DMS79 treated with DMSO at 0.1 percent for 48 hours (cell line): Measurements from ENCODE around the gene PAK2.
"Not testable (repeated sequence)": the region's sequence is repeated elsewhere in the genome, so short reads cannot be mapped to it uniquely, and the experiment has no call there.

ENCODE experiments used
- DNase-seq: peaks from one replicate; lab custom pipeline; 2025; lab: John Stamatoyannopoulos, UW

PAK2 gene

GRCh38 chr3:196739671-196740480, at the start of gene PAK2:
Gene PAK2 (plus strand): TSS chr3:196739857. CDS start chr3:196782647, 42,790 bp downstream.
- peak; percentile 91 for DNase-seq

GRCh38 chr3:196689941-196690660, 49.6 kb upstream of the PAK2 start:
- no peak for DNase-seq

- no peak for DNase-seq
These were observed 48.3 kb upstream of the PAK2 start for GRCh38 chr3:196691386-196691785.

- peak; percentile 35 for DNase-seq
These were observed 45.4 kb upstream of the PAK2 start for GRCh38 chr3:196694202-196694638.

GRCh38 chr3:196694941-196695848, 44.5 kb upstream of the PAK2 start:
- DNase-seq: no peak

GRCh38 chr3:196695849-196696226, 43.8 kb upstream of the PAK2 start:
- no peak for DNase-seq

- DNase-seq: no peak
These were observed 42.4 kb upstream of the PAK2 start for GRCh38 chr3:196697270-196697669.

GRCh38 chr3:196699749-196700148, 39.9 kb upstream of the PAK2 start:
- DNase-seq: no peak

- DNase-seq: no peak
These were observed 38.9 kb upstream of the PAK2 start for GRCh38 chr3:196700801-196701200.

GRCh38 chr3:196706327-196706726, 33.3 kb upstream of the PAK2 start:
- DNase-seq: no peak

- no peak for DNase-seq
These were observed 32.9 kb upstream of the PAK2 start for GRCh38 chr3:196706731-196707130.

GRCh38 chr3:196707566-196707965, 32.1 kb upstream of the PAK2 start:
- DNase-seq: no peak

GRCh38 chr3:196708467-196708866, 31.2 kb upstream of the PAK2 start:
- no peak for DNase-seq

GRCh38 chr3:196711838-196712513, 27.7 kb upstream of the PAK2 start, which contains the start of the genes CEP19 and PIGX:
Gene CEP19 (minus strand): TSS chr3:196712250. CDS start chr3:196708657, 3,593 bp downstream.
Gene PIGX (plus strand): TSS chr3:196712377.
- DNase-seq: peak; percentile 87

- peak; percentile 60 for DNase-seq
These were observed 26.9 kb upstream of the PAK2 start for GRCh38 chr3:196712514-196713413.

GRCh38 chr3:196717162-196717561, 22.5 kb upstream of the PAK2 start:
- not testable (repeated sequence) for DNase-seq

- DNase-seq: no peak
These were observed 18.6 kb upstream of the PAK2 start for GRCh38 chr3:196721097-196721496.

- no peak for DNase-seq
These were observed 12.6 kb upstream of the PAK2 start for GRCh38 chr3:196726788-196727675.

GRCh38 chr3:196735751-196736150, 3.9 kb upstream of the PAK2 start:
- DNase-seq: no peak
